PFSK-1 (cell line): Measurements from ENCODE around the gene CYTH4.

Source experiments
- FOXP2 ChIP-seq: optimal IDR thresholded peaks from 2 replicates; pipeline ENCODE3; 2011; ENCODE audit warnings: borderline replicate concordance, control low read depth, inconsistent platforms; ENCODE audit not compliant: insufficient read depth; ENCODE audit errors: extremely low read length, extremely low read depth
- POLR2AphosphoS5 ChIP-seq: IDR thresholded peaks from 2 replicates; pipeline ENCODE4 v1.6.1; 2012; ENCODE audit warnings: low read depth, mild to moderate bottlenecking, control low read depth, low read length, moderate library complexity
- REST ChIP-seq, 2 experiments: IDR thresholded peaks; 2 replicates each; pipeline versions ENCODE4 v1.6.1 to v1.8.0; 2011 to 2012; ENCODE audit warnings: low read depth in 2 of 2, low read length in 2 of 2, control low read depth in 1 of 2, inconsistent platforms in 1 of 2, mild to moderate bottlenecking in 1 of 2, moderate library complexity in 1 of 2; ENCODE audit not compliant: insufficient read depth in 1 of 2
- SIN3A ChIP-seq: IDR thresholded peaks from 2 replicates; pipeline ENCODE4 v1.6.1; 2012; ENCODE audit warnings: mild to moderate bottlenecking, low read length, moderate library complexity, borderline replicate concordance; ENCODE audit not compliant: insufficient read depth
- TAF1 ChIP-seq: IDR thresholded peaks from 2 replicates; pipeline ENCODE4 v1.6.1; 2012; ENCODE audit warnings: low read length, control low read depth, borderline replicate concordance; ENCODE audit not compliant: insufficient read depth

Gene CYTH4

GRCh38 chr22:37325039-37325395 is 42.7 kb downstream of the CYTH4 start:
- TF ChIP-seq SIN3A (no peak), TAF1 (no peak), FOXP2 (no peak), POLR2AphosphoS5 (no peak), REST (IDR thresholded peaks at IDR 0.05; ENCODE audit: insufficient read depth in 1 of 2, low read depth in 2 of 2, low read length in 2 of 2) (no peak)

GRCh38 chr22:37326726-37327125 is 44.4 kb downstream of the CYTH4 start:
- TF ChIP-seq TAF1: no peak
- no peak for TF ChIP-seq REST (IDR thresholded peaks at IDR 0.05; ENCODE audit: insufficient read depth in 1 of 2, low read depth in 2 of 2, low read length in 2 of 2)
- TF ChIP-seq FOXP2: no peak
- TF ChIP-seq SIN3A: no peak
- TF ChIP-seq POLR2AphosphoS5: no peak

GRCh38 chr22:37328017-37328416 is 45.7 kb downstream of the CYTH4 start:
- TF ChIP-seq REST (IDR thresholded peaks at IDR 0.05; ENCODE audit: insufficient read depth in 1 of 2, low read depth in 2 of 2, low read length in 2 of 2): no peak
- no peak for TF ChIP-seq FOXP2
- TF ChIP-seq SIN3A: no peak
- no peak for TF ChIP-seq TAF1
- no peak for TF ChIP-seq POLR2AphosphoS5

- TF ChIP-seq SIN3A (no peak), FOXP2 (no peak), TAF1 (no peak), REST (IDR thresholded peaks at IDR 0.05; ENCODE audit: insufficient read depth in 1 of 2, low read depth in 2 of 2, low read length in 2 of 2) (no peak), POLR2AphosphoS5 (no peak)
These were observed 47.2 kb downstream of the CYTH4 start for GRCh38 chr22:37329238-37330140.
